Activated T-cell treated with anti-CD3 and anti-CD28 coated beads for 1 hour (primary cell): ENCODE data around the gene ARHGAP6.

Experiments used
- DNase-seq: peaks from one replicate; pipeline ENCODE4 v3.0.0-alpha.2; 2020; ENCODE audit warnings: low read depth

ARHGAP6 gene

DNA sequence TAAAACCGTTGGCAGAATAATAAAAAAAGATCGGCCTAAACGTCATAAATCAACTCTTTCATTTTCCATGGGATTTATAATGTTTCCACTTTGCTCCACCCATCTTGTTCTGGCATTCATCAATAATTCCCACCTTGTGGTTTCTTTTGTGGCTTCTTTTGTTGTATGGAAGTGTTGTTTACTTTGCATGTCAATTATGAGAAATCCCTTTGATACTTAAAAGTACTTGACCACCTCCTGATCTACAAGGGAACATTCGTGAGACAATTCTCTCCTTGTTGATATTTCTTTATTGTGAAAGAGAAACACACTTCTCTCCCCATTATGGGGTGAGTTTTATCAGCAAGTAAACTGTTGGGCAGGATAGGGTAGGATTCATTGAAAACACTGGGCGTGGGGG, 369.7 kb downstream of the ARHGAP6 start:
- no peak for DNase-seq

DNA sequence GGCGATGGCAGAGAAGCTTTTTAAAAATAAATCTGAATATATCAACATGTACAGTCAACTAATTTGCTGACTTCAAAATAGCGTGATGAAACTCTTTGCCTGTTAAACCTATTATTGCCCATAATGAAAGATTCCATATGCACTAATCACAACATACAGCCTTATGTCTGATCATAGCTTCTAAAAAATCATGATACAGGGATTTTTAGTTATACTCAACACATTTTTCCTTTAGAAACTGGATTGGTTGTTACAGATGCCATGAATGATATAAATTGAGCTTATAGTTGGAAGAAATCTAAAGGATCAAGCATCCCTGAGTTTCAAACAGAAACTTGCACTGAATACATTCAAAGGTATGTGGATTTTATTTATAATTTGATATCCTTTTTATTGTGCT, 372.6 kb downstream of the ARHGAP6 start, which contains the start of gene AMELX:
TSS of gene AMELX (plus strand) at position 301 of the 400 bp plus-strand sequence. CDS start 1,376 bp downstream, outside the sequence.
- DNase-seq: no peak

DNA sequence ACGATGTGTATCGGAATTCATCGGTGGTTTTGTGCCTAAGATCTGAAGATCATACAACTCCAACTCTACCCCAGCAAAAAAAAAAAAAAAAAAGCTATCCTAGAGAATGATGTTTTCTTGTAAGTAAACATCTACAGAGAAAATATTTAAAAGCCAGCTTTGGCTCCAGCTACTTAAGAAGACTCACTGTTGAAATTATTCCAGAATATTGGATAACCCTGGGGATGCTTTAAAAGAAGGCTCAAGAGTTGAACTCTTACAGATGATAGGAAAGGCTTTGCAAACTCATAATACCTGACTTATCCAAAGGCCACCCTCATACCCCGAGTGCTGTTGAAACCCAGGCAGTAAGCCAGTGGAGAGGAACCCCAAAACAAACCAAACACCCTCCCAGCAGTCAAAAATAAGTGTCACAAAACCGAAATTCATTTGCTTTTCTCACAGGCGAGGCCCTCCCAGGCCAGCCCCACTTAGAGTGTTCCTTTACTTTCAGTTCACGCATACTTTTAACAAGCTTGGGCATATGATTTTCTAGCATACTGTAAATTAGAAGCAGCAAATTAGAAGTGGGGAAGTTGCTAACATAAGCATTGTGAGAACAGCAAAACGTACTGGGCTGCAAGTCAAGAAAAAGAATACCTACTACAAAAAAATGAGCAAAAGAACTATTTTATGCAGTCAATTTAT, 375.2 kb downstream of the ARHGAP6 start:
- no peak for DNase-seq

DNA sequence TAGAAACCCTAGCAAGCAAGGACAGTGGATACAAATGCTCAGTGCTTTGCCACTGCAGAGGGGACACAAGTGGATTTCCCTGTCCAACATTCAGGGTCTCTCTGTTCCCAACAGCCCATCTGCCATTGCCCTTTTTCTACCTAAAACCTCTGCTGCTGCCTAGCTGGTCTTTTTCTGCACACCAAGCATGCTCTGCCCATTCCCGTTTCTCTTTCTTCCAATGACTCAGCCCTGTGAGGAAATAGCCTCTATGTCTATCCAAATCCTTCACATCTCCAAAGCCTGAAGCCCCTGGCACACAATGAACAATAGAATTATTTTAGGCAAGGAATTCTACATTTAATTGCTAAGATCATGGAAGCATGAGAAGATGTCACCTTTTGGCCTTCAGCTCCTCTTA, 378.2 kb downstream of the ARHGAP6 start:
- DNase-seq: no peak

DNA sequence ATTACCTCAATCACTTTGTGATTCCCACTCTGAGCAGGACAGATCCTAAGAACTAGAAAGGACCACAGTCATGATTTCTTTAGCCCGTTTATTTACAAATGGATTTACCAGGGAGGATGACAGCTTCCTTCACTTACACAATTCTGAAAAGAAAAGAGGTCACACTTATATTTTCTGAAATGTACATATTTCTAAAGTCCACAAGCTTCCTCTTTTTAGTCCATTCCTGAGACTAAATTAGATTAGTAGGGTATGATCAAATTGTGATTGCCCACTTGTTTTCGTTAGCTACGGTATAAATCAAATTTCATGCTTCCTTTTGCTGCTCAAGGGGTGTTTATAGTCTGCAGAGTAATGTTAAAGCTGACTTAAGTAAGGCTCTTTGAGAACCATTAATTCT, 380.1 kb downstream of the ARHGAP6 start:
- no peak for DNase-seq

DNA sequence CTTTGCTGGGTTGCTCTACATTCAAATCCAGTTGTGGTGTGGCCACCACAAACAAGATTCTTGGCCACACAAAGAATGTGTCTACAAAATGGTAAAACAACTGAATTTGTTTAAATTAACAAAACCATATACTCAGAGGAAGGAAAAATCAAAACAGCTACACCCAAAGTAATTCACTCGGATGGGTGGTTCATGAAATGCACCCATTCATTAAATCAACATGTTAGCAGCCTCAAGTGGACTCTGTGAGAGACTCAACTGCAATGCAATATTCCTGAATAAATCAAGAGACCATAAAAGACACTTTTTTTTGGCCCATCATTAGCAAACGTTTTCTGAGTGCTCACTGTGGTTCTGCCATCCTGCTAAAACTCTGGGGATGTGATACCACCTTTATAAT, 383.7 kb downstream of the ARHGAP6 start:
- DNase-seq: no peak

DNA sequence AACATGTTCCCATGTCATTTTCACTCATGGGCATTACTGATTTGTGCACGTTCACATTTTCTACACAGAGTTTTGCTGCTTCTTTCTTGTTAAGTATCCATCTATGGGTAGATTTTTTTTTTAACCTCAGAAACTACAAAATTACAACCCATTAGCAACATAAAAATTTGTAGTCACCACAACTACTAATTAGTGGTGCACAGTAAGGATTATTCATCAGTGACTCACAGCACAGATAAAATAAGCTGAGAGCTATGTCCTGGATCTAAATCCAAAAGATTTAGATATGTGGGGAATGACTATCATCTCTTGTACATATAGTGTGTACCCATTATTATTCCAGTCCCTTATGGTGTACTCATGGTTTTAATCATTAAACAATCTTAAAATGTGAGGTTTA, 392.2 kb downstream of the ARHGAP6 start:
- no peak for DNase-seq

DNA sequence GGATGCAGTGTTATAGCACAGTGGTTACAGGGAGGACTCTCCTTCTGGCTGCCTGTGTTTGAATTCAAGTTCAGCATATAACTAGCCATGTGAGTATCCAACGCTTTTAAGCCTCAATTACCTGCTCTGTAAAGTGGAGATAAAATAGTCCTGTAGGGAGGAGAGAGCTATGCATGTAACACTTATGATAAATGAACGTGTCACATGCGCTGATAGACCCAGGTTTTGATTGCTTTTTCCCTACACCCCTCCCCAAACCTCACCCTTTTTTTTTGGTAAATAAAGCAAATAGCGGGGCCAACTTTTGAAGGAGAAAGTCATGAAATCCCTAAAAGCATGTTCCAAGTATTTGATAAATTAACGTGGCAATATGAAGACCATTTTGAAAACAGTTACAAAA, 392.9 kb downstream of the ARHGAP6 start:
- DNase-seq: no peak

DNA sequence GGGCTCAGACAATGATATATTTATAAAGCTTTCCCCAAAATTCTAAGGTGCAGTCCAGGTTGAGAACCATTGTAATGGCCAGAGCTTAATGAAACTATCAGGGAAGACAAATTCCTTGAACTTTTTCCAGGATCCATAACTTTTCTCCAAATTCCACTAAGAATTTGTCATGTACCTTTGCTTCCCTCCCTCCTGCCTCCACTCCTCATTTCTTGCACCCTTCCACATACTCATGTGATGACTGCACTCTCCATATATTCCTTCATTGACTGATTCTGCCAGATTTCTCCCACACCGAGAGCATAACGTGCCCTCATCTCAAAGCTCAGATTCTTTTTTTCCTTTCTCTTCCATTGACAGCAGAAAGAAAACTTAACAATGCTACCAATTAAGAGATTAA, 393.4 kb downstream of the ARHGAP6 start:
- DNase-seq: no peak

DNA sequence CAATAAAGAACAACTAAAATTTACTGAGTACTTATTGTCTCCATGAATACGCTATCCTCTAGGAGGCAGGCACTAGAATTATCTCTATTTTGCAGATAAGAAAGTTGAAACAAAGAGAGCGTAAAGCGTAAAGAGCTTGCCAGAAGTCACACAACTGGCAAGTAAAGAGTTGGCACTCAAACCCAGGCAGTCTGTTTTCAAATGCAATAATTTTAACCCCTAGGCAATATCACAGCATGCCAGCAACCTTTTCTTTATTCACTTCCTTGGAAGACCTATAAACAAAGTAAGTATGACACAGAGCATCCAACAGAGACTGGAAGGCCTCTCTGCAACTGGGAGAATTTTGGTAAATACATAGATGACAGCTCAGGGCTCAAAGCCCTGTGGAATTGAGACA, 395.7 kb downstream of the ARHGAP6 start:
- no peak for DNase-seq

DNA sequence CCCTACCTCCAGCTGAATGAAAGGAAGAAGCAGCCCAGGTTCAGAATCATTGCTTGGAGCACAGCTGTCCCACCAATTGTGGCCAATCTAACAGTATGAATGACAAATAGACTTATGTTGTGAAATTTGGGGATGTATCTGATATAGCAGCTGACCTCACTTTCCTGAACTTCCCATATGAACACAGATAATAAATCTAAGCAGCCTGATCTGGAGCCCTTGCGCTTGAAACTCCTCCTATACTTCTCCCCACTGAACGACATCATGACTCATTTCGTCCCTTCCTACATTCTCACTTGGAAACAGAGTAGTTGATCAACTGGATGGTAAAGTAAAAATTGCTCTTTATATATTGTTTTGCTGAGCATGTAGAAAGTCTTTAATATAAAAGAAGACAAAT, 396.7 kb downstream of the ARHGAP6 start:
- DNase-seq: no peak

DNA sequence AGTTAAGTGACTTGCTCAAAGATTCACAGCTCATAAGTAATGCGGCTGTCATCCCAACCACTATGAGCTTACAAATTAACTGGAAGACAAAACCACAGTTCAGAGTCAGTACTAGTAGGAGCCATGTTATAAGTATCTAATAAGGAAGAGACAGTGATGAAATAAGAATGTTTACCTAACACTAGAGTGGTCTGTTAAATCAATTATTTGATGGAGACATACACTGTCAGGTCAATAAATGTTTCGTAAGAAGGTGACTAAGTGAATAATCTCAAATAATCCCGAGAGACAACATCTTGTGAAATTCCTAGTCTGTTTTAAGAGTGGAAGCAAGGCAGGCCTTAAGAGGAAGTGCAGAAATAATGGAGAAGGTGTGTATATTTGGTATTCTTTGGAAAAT, 398.3 kb downstream of the ARHGAP6 start:
- DNase-seq: no peak

DNA sequence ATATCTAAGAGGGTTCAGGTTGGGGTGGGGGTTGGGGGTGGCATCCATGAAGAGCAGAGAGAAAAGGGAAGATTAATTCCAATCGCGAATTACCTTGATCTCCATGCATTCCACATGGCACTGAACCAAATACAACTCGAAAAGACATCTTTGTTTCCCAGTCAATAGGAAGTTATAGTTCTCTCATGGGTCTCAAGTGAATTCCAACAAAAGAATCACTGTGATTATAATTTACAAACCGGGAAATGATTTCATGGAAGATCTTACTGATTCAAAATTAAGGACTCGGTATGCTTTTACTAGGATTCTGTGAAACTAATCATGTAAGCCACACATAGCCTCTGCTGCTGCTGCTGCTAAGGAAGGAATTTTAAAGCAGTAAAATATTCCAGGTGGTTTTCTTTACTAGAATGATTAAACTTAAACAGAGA, 399.1 kb downstream of the ARHGAP6 start:
- DNase-seq: no peak

DNA sequence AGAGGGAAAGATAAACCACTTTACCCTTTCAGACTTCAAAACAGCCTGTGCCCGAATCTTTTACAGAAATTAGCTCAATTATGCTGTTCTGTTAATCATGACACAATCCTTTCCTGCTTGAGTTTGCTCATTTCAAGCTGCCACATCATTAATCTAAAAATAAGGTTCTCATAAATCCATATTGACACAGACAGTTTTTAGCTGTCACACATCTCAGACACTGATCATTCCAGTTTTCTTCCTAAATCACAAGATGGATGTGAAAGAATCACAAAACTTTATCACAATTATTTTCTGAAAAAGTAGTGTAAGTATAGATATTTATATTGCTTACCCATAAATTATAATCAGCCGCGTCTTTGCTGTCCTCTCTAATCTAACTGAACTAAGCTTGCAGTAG, 400.4 kb downstream of the ARHGAP6 start:
- DNase-seq: no peak

DNA sequence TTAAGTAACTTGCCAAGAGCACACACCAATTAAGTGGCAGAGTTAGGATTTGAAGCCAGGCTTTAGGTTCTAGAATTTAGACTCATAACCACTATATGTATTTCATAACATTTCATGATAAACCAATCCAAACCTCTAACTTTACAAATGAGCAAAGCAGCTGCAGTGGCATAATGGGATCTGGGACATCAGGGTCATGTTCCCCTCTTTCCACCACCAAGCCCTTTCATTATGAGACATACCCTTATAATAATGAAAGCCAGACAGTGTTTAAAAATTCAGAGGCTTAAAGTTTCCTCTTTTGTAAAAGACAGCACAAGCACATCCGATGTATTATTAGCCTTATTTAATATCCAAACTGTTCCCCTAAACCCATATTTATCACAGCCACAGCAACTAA, 400.8 kb downstream of the ARHGAP6 start:
- DNase-seq: no peak

DNA sequence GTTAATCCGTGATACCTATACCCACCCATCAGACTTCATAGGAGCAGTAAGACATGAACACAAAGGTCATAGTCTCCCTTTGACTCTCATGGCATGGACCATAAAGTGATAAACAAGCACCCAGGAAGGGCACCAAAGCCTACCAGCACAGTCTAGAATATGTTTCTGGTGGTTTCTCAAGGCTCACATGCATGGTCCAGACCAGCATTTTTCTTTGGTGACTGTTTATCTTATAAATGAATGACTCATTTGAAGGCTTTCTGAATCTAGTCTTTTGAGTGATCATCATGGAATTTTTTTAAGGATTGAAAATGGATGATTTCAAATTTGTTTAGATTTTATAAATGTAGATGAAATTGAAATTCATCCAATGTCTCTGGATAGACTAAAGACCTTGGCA, 404.5 kb downstream of the ARHGAP6 start:
- DNase-seq: no peak

DNA sequence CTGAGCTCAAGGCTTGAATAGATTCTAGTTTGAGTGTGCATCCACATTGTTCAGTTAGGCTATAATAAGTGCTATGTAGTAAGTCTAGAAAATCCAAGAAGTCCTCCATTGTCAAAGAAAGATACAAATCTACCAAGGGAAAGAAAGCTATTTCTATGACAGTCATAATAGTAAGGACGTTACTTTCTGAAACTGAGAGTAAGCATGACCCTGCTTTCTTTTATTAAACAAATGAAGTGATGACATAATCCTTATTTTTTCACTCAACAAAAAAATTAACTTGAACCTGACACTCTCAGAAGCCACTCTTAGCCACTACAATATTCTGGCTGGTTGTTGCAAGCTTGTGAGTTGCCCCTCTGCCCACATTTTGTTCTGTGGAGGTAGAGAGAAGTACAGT, 406.3 kb downstream of the ARHGAP6 start:
- DNase-seq: no peak

DNA sequence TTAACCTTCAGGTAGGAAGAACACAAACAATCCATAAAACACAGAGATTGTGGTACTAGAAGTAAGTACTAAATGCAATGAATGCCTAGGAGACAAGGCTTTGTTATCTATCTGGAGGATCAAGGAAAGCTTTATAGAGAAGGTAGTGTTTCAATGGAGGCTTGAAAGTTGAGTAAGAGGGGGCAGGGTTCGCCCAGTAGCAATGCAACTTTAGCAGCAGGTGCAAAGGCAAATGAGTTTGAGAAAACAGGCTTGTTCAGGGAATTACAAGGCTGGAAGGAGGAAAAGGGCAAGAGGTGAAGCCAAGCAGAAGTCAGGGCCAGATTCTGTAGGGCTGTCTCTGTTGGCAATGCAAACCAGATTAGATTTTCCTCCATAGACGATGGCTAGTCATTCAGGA, 408.0 kb downstream of the ARHGAP6 start:
- DNase-seq: no peak

DNA sequence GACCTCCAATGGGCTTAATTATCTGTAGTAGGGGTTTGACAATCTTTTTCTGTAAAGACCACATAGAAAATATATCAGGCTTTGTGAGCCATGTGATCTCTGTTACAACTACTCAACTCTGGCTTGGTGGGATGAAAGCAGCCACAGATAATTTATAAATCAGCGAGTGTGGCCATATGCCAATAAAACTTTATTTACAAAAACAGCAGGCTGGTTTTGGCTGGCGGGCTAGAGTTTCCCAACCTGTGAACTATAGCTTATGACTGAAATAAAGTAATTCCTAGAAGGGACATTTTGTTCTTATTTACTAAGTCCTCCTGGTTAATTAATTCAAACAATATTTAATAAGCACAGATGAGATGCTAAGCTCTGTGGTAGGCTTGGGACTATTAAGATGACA, 408.4 kb downstream of the ARHGAP6 start:
- DNase-seq: no peak

DNA sequence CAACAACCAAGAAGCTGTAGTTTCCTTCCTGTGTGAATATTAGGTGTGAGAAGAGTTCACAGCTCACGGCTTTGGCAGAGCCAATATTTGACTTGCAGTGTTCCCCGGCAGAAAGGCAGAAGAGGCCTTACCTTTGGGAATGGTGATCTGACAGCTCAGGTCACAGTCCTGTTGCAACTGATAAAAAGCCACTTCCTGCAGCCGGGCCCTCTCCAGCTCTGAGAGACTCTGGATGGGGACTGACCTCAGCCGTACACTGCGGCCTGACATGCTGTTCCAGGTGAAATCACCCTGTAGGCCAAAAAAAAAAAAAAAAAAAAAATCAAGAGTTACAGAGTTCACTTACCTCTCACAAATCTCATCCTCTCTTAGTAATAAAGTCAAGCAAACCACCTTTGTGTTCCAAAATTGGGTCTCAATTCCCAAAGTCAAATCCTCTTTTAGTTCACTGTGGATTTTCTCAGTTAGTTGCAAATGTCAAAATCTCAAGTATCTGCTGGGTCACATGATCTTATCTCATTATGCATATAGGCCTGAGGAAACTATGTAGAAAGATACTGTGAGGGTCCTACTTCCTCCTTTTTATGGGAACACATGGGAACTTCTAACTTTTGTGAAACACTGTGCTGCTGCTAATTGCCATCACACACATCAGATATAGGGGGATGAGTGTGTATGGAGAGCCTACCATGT, 411.2 kb downstream of the ARHGAP6 start:
- DNase-seq: no peak

DNA sequence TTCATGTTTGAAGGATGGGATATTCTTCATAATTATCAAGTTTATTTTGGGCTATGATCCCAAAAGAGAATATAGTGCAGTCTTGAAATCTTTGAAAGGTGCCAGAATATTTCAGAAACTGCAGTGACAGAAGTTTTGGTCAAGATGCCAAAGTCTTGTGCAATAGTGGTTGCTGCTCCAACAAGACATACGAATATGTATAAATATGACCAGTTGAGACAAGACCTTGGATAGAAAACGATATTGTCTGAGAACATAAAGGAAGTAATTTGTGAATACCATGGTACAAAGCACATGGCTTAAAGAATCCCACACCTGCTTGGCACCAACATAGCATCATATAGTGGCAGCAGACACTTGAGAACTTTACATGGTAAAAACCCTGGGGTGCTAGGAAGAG, 421.1 kb downstream of the ARHGAP6 start:
- DNase-seq: no peak

DNA sequence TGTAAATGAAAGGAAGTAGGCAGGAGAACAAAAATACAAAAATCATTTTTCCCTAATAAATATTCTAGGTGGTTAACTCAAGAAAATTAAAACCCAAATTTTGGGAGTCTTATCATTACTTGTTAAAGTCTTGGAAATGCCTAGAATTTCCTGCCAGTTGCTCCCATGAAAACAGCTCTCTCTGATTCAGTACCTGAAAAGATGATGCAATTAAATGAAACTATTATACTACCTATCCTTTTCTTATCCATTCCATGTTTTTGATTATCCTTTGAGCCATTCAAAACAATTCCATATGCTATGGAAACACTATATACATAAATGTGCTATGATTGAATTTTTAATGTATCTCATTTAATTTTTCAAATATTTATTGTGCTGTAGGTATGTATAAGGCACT, 423.0 kb downstream of the ARHGAP6 start:
- DNase-seq: no peak

DNA sequence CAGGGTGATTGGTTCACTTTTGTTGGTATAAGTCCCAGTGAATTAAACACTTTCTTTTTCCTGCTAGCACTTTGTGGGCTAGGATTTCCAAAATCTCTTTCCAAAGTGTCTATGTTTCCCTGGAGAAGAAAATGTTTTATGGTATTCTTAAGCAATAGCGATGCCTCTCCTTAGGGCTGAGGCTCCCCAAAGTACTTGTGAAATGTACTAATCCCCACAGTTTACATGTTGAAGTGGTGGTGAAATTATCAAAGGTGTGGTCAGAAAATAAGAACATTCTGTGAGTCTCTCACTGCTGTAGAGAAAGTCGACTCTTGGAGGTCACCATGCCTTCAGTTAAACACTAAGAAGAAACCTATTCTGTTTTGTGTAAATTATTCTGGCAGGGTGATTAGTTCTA, 424.0 kb downstream of the ARHGAP6 start:
- DNase-seq: no peak

DNA sequence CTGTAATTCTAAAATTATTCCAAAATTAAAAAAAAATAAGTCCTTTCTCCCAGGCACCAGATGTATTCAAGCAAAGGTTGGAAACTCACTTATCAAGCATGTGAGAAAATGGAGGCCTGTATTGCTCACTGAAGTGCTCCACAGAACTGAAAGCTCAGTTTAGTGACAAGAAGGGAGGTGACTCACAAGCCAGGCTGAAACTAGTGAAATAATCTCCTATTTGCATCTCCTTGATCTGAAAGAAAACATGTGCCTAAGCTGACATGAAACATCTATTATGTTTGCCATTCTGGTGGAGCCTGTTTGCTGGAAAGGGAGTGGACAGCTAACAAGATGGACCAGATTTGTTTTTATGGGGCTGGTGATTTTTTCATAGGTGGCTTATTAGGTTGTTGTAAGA, 426.5 kb downstream of the ARHGAP6 start:
- no peak for DNase-seq
